Chondrocyte (in vitro differentiated cells): ENCODE measurements around the gene LRMDA. TPM values are rescaled to one million over a fixed set of nuclear protein-coding genes. Genes with fewer than 3 reads are reported as not detected.

Experiments used
- DNase-seq: peaks from one replicate; pipeline ENCODE4 v3.0.0; 2021; ENCODE audit warnings: mixed read lengths, low spot score
- H3K27ac Mint-ChIP-seq: one replicate; pipeline ENCODE4 v1.8.0; 2021; ENCODE audit warnings: mild to moderate bottlenecking, moderate library complexity, mixed read lengths; ENCODE audit not compliant: unreplicated experiment
- H3K27me3 Mint-ChIP-seq: 2 replicates; pipeline ENCODE4 v1.8.0; 2021; ENCODE audit warnings: low read depth, mixed read lengths
- H3K36me3 Mint-ChIP-seq: 2 replicates; pipeline ENCODE4 v1.8.0; 2021; ENCODE audit warnings: low read depth, mixed read lengths
- H3K4me1 Mint-ChIP-seq: 2 replicates; pipeline ENCODE4 v1.8.0; 2021; ENCODE audit warnings: low read depth, mild to moderate bottlenecking, mixed read lengths
- H3K4me3 Mint-ChIP-seq: one replicate; pipeline ENCODE4 v1.8.0; 2021; ENCODE audit warnings: mild to moderate bottlenecking, moderate library complexity, mixed read lengths; ENCODE audit not compliant: unreplicated experiment
- H3K9me3 Mint-ChIP-seq: 2 replicates; pipeline ENCODE4 v1.8.0; 2021; ENCODE audit warnings: low read depth, mixed read lengths
- CTCF ChIP-seq: fragments of 200-600 bp; sonication (generic); IDR thresholded peaks from 2 replicates; pipeline ENCODE4 v1.5.0; 2021; ENCODE audit warnings: antibody characterized with exemption, mild to moderate bottlenecking, moderate library complexity
- total RNA-seq: library from RNA; stranded (reverse); gene quantifications from 3 replicates; pipeline ENCODE4 v1.2.1, GENCODE V29; 2021

Gene LRMDA
- total RNA-seq, 1 donor from 2014 or later, result 2.8 TPM

GRCh38 chr10:76328348-76328747 lies 896.9 kb downstream of the LRMDA start:
- no peak overlapping the region for H3K27ac Mint-ChIP-seq
- H3K27me3 Mint-ChIP-seq, result no peaks in the 10 kb centered on the region
- peaks cover 25% of the 10 kb centered on the region for H3K4me1 Mint-ChIP-seq
- H3K9me3 Mint-ChIP-seq, result no peaks in the 10 kb centered on the region
- H3K36me3 Mint-ChIP-seq, result no peaks in the 10 kb centered on the region
- TF ChIP-seq CTCF, result no peak
- H3K4me3 Mint-ChIP-seq, result no peak overlapping the region
- DNase-seq, result no peak

- H3K4me3 Mint-ChIP-seq, result no peak overlapping the region
- no peak for DNase-seq
- TF ChIP-seq CTCF, result no peak
- no peaks in the 10 kb centered on the region for H3K9me3 Mint-ChIP-seq
- H3K36me3 Mint-ChIP-seq, result no peaks in the 10 kb centered on the region
- H3K27ac Mint-ChIP-seq, result no peak overlapping the region
- no peaks in the 10 kb centered on the region for H3K27me3 Mint-ChIP-seq
- peaks cover 24% of the 10 kb centered on the region for H3K4me1 Mint-ChIP-seq
Observed at GRCh38 chr10:76329891-76330575, 898.6 kb downstream of the LRMDA start.

- Mint-ChIP-seq H3K36me3 (no peaks in the 10 kb centered on the region), H3K27ac (no peak overlapping the region), H3K9me3 (no peaks in the 10 kb centered on the region), H3K4me3 (no peak overlapping the region), H3K27me3 (no peaks in the 10 kb centered on the region), H3K4me1 (peaks cover 39% of the 10 kb centered on the region)
- no peak for TF ChIP-seq CTCF
- no peak for DNase-seq
Observed at GRCh38 chr10:76331742-76332141, 900.3 kb downstream of the LRMDA start.

- no peaks in the 10 kb centered on the region for H3K27me3 Mint-ChIP-seq
- no peak for TF ChIP-seq CTCF
- DNase-seq, result no peak
- peaks cover 51% of the 10 kb centered on the region for H3K4me1 Mint-ChIP-seq
- H3K4me3 Mint-ChIP-seq, result no peak overlapping the region
- H3K36me3 Mint-ChIP-seq, result no peaks in the 10 kb centered on the region
- H3K27ac Mint-ChIP-seq, result no peak overlapping the region
- H3K9me3 Mint-ChIP-seq, result peaks cover 6% of the 10 kb centered on the region
Observed at GRCh38 chr10:76333326-76333725, 901.9 kb downstream of the LRMDA start.

GRCh38 chr10:76333796-76334195 lies 902.4 kb downstream of the LRMDA start:
- Mint-ChIP-seq H3K4me3 (no peak overlapping the region), H3K36me3 (no peaks in the 10 kb centered on the region), H3K27me3 (no peaks in the 10 kb centered on the region), H3K9me3 (peaks cover 6% of the 10 kb centered on the region), H3K4me1 (peaks cover 51% of the 10 kb centered on the region), H3K27ac (no peak overlapping the region)
- no peak for TF ChIP-seq CTCF
- no peak for DNase-seq
